ENCODE data around the gene HDAC8.
A peak's percentile ranks its signal among the peaks of the same experiment; 100 is the strongest.

HDAC8 gene

DNA sequence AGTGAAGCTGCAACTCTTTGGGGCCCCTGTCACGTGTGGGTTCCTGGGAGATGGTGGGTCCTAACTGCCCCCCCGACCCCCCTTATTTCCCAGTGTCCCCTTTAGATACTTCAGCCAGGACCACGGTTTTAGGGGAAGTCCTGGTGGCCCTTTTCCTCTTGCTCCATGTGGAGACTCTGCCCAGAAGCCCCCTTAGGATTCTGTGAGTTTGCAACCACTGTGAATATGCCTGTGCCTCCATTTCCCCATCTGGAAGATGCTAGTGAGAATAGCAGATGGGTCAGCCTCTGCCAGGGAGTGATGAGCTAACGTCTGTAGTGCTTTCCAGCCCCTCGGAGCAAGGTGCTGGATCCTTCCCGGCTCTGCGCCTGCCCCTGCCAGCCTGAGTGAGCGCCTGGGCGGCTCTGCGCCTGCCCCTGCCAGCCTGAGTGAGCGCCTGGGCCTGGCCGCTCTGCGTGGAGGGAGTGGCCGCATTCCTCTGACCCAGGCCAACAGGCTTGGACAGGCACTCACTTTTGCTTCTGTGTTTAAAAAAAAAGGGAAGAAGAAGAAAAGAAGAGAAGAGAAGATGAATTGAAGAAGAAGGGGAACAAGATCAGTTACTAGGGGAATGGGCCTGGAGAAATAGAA lies 260.2 kb downstream of the HDAC8 start:
- DNase-seq = no peak

- no peak for DNase-seq
Observed at GRCh38 chrX:72309297-72310071, 263.2 kb downstream of the HDAC8 start.

- DNase-seq = no peak
Observed at GRCh38 chrX:72308566-72309296, 263.9 kb downstream of the HDAC8 start.

DNA sequence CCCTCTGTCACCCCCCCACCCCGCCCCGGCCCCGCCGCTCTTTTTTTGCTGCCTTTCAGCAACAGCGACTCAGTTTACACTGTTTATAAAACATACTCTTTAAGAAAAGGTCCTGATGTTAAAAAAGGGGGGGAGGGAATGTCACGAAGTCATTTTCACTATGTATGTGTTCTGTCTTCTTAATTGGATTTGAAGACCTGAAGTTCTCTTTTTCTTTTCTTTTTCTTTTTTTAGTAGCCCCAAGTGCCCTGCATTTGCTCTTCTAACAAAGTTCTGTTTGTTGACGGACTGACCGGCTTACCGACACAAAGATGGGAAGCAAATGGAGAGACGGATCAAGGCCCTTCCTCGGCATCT lies 264.5 kb downstream of the HDAC8 start:
- DNase-seq = no peak

DNA sequence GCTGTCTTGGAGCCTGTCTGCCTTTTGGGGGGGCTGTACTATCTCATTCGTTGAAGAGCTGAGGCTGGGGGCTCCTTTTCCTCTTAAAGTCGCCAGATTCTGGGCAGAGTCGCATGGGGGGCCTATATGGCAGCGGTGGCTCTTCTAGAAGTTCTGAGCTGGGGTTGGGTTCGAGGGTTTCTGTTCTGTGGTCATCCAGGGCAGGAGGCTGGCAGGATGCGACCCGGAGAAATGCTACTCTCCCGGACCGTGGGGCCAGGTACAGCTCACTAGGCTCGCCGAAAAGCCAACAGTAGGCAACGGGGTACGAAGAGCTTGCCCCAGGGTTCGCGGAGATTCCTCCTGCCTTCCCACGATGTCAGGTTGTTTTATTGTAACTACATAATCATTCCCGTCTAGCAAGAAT lies 265.0 kb downstream of the HDAC8 start:
- DNase-seq = no peak

DNA sequence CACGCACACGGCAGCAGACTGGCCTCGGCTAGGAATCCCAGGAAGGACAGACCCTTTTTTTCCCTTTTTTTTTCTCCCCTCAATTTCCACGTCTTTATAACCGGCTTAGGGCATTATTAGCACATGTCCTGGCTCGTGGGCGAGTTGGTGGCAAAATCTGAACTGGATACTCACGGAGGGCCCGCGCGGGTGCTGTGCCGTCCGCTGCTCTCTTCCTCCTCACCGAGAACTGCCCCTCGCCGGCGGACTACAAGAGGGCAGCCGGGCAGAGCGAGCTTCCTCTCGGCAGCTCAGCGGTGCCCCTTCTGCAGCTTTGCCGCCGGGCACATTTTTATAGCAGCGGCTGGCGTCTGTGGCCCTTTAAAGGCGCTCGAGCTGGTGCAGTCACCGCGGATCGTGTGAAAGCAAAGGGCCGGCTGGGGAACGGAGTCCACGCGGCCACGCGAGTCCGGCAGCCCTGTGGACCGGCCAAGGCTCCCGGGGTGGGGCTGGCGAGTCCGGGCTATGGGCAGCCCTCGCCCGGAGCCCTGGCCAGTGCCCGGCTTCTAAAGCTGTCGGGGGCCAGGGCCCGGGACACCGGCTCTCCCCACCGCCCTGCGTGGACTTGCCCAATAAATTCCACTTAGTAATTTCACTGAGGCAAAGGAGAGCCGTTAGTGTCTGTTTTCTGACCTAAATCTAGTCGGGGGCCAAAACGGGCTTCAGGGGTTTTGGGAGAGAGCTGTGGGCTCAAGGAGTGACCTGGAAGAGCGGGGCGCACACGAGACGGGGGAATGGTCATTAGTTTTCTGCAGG lies 265.6 kb downstream of the HDAC8 start:
- DNase-seq = peak in 1 of 2 experiments; percentile 1

GRCh38 chrX:72306085-72306801 lies 266.4 kb downstream of the HDAC8 start:
- no peak for DNase-seq

GRCh38 chrX:72305286-72306084 lies 267.2 kb downstream of the HDAC8 start, which contains the start of gene CITED1:
Gene CITED1, minus strand, starts transcription at chrX:72305914. Its CDS starts 3,045 bp downstream, at chrX:72302869.
- no peak for DNase-seq

DNA sequence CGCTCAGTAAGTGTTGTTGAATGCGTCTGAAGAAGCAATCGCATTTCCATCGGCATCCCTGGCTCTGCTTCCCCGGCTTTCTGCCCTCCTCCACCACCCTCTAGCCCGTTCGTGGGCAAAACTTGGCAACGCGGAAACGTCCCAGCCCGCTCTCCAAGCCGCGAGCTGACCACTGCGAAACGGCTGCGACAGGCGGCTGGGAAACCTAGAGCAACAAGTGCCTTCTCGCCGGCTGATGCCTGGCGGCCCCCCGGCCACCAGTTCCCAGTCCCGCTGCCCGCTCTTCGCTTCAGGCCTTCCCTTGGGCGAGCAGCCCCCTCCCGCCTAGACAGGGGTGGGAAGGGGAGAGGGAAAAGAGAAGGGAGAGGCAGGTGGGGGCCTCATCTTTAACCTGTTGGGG lies 267.8 kb downstream of the HDAC8 start:
- DNase-seq = no peak

GRCh38 chrX:72301781-72302180 lies 270.9 kb downstream of the HDAC8 start:
- DNase-seq = no peak

- DNase-seq = no peak
Observed at GRCh38 chrX:72299891-72300630, 272.6 kb downstream of the HDAC8 start.

DNA sequence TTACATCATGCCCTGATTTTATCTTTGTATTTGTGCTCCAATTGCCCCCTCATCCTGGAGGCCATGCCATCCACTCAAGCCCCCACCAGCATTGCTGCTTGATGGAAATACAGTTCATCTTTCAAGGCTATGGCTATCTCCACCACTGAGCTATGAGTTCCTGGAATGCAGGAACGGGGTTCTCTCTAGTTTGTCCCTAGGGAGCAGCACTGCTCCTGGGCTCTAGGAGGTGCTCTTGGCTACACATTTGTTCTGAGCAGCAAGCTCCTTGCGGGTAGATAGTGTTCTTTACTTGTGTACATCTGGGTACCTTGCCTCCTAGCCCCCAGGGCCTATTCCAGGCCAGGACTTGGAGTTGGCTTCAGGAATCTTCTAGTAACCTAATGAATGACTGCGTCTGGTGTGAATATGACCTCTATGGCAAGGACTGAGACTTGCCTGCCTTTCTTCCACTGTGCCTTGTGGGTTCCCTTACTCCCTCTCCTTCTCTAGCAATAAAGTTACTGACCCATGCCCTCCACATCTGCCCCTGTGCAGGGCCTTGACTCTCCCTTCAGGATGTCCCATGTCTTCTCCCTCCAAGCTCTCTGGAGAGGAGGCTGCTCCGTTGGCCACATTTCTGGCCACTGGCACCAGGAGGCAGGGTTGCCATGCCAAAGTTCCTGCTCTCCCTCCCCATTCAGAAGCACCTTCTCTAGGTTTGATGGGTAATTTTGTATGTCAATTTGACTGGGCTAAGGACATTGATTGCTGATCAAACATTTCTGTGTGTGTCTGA lies 274.5 kb downstream of the HDAC8 start:
- no peak for DNase-seq

- no peak for DNase-seq
Observed at GRCh38 chrX:72296991-72297390, 275.7 kb downstream of the HDAC8 start.

- no peak for DNase-seq
Observed at GRCh38 chrX:72295745-72296144, 276.9 kb downstream of the HDAC8 start.

DNA sequence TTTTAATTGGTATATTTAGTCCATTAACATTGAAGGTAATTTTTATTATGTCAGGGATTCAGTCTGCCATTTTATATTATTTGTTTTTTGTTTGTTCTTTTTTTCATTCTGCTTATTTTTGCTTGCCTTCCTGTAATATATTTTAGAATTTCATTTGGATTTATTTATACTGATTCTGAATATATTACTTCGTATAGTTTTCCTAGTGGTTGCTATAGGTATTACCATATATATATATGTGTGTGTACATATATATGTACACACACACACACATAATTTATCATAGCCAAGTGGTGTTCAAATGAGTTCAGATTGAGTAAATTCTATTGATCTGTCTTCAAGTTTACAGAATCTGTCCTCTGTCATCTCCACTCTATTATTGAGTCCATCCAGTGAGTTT lies 278.1 kb downstream of the HDAC8 start:
- no peak for DNase-seq

DNA sequence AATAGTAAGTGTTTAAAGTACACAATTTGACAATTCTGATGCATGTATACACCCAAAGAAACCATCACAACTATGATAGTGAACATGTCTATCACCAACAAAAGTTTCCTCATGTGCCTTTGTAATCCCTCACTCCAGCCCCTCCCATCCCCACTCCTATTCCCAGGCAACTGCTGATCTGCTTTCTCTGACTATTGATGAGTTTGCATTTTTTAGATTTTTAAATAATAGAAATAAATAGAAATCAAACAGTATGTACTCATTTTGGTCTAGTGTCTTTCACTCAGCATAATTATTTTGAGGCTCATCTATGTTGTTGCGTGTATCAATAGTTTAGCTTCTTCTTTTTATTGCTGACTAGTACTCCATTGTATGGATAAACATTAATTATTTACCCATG lies 290.3 kb downstream of the HDAC8 start:
- no peak for DNase-seq

GRCh38 chrX:72280321-72280845 lies 292.3 kb downstream of the HDAC8 start:
- DNase-seq = no peak
